ENCODE measurements around the gene CELSR2. TPM values are rescaled to one million over a fixed set of nuclear protein-coding genes. Genes with fewer than 3 reads are reported as not detected.

CELSR2 gene
- total and polyA plus RNA-seq, 2 of the 8 experiments (the other 6 are each of a cell fraction or from before 2014, with no cell fraction given) = 12.0 to 27.7 TPM

DNA sequence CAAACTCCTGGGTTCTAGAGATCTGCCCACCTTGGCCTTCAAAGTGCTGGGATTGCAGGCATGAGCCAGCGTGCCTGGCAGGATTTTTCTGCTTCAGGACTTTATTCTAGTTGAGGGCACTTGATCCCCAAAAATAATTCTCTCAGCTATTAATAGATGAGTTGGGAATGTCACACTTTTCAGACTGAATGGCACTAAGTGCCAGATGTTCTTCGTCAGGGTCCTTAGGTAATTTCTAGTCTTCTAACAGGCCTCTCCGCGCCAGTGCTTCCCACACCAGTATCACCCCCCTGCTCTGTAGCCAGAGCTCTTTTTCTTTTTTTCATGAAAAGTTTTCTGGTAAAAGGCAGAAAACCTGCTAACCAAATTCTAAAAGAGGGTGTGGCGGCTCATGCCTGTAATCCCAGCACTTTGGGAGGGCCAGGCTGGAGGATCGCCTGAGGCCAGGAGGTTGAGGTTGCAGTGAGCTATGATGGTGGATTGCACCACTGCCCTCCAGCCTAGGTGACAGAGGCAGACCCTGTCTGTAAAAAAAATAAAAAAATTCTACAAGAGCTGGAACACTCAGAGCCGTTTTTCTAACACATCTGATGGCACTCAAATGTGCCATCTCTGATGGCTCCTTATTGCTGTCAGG, 41.8 kb upstream of the CELSR2 start:
- no peak overlapping the region for H3K4me3 ChIP-seq (ENCODE audit: extremely low read depth in 1 of 4, insufficient read depth in 2 of 4, low read depth in 3 of 4, low read length in 4 of 4)
- H2BK15ac ChIP-seq (ENCODE audit: low read length) = peak overlapping the region; percentile 81; the same call in 1 of the 2 replicates
- POLR2A ChIA-PET (ENCODE audit: partially characterized antibody) = interaction anchor here (1.4 kb wide), 1 partner anchor 10 kb away, joined by 4 read pairs; no protein-coding TSS in a partner anchor
- H3K9ac ChIP-seq (replicated peaks in 1 of 4; ENCODE audit: extremely low read depth in 1 of 4, low read depth in 3 of 4, low read length in 3 of 4) = no peak overlapping the region
- H3K79me2 ChIP-seq (ENCODE audit: control insufficient read depth in 1 of 2, insufficient read depth in 2 of 2, low read length in 2 of 2) = no peaks in the 10 kb centered on the region
- no peak overlapping the region for H2BK120ac ChIP-seq (replicated peaks; ENCODE audit: low read depth, low read length)
- no peak overlapping the region for H3K4me2 ChIP-seq (ENCODE audit: insufficient read depth in 1 of 2, low read depth in 2 of 2, low read length in 2 of 2)
- H2BK20ac ChIP-seq (ENCODE audit: low read length) = no peak overlapping the region
- no peak for TF ChIP-seq SP1 (IDR thresholded peaks at IDR 0.05; ENCODE audit: low read depth, low read length)
- no peak for TF ChIP-seq RAD21 (IDR thresholded peaks at IDR 0.05 in 1 of 2, conservative IDR thresholded peaks at IDR 0.05 in 1 of 2; ENCODE audit: low read depth in 2 of 2, low read length in 2 of 2)
- no peak for TF ChIP-seq SAP30 (IDR thresholded peaks at IDR 0.05; ENCODE audit: insufficient read depth, insufficient replicate concordance, low read length)
- no peaks in the 10 kb centered on the region for H3K36me3 ChIP-seq (ENCODE audit: control insufficient read depth in 2 of 4, insufficient read depth in 4 of 4, low read length in 3 of 4)
- H4K20me1 ChIP-seq (replicated peaks in 1 of 2; ENCODE audit: control insufficient read depth in 1 of 2, insufficient read depth in 2 of 2, low read length in 2 of 2) = no peaks in the 10 kb centered on the region
- H2BK12ac ChIP-seq (ENCODE audit: low read depth, low read length) = no peak overlapping the region
- H4K91ac ChIP-seq (replicated peaks; ENCODE audit: insufficient read length, low read length) = no peak overlapping the region
- 91% methylated on average over 5 of the region's 7 CpGs; no CpG with 5 or more reads in 1 of the 2 experiments for WGBS, 2 experiments (ENCODE audit: extremely low coverage in 1 of 2, insufficient coverage in 1 of 2, insufficient read length in 1 of 2, insufficient replicate concordance in 2 of 2, low coverage in 1 of 2, low lambda C conversion rate in 2 of 2, missing lambda C conversion rate in 1 of 2)
- H3K23ac ChIP-seq (ENCODE audit: insufficient read length) = no peak overlapping the region
- no peak overlapping the region for H3K56ac ChIP-seq (replicated peaks; ENCODE audit: insufficient read length, low read depth, low read length)
- no peak overlapping the region for H4K8ac ChIP-seq (ENCODE audit: extremely low read depth, insufficient read depth, low read length)
- H3K4ac ChIP-seq (replicated peaks; ENCODE audit: insufficient read length, low read depth, low read length) = no peak overlapping the region
- no peaks in the 10 kb centered on the region; a peak in 1 of 7 replicates for H3K27me3 ChIP-seq (replicated peaks in 1 of 4; ENCODE audit: control insufficient read depth in 3 of 4, extremely low read depth in 1 of 4, insufficient read depth in 3 of 4, low read length in 3 of 4)
- H3K18ac ChIP-seq (ENCODE audit: extremely low read depth, low read length) = no peak overlapping the region
- H3K79me1 ChIP-seq (ENCODE audit: low read depth, low read length) = no peaks in the 10 kb centered on the region
- CTCF ChIA-PET (ENCODE audit: partially characterized antibody) = interaction anchor here (1.0 to 32.0 kb wide), 8 partner anchors 9 to 191 kb away, joined by 3 to 651 read pairs (median 8); partner anchors contain the start of gene CELSR2
- no peaks in the 10 kb centered on the region; the same call in 1 of the 2 replicates for H3K23me2 ChIP-seq (ENCODE audit: low read depth, low read length)
- H3K27ac ChIP-seq (ENCODE audit: low read depth, low read length) = no peak overlapping the region
- FAIRE-seq (no peak), DNase-seq (ENCODE audit: low read depth in 1 of 2, low spot score in 2 of 2) (no peak)
- H4K5ac ChIP-seq (ENCODE audit: insufficient read length, low read depth, low read length) = no peak overlapping the region
- no peak overlapping the region for H2AK5ac ChIP-seq (ENCODE audit: low read depth, low read length)
- H3K14ac ChIP-seq (ENCODE audit: insufficient read length) = no peak overlapping the region
- no peak overlapping the region for H2BK5ac ChIP-seq (ENCODE audit: low read depth, low read length)
- H3K4me1 ChIP-seq (replicated peaks in 1 of 4; ENCODE audit: control insufficient read depth in 3 of 4, insufficient read depth in 4 of 4, low read length in 3 of 4) = no peaks in the 10 kb centered on the region
- no peaks in the 10 kb centered on the region for H3K9me3 ChIP-seq (ENCODE audit: insufficient read depth in 2 of 2, low read depth in 1 of 2, low read length in 1 of 2)
- no peak overlapping the region for H2AFZ ChIP-seq (ENCODE audit: low read length)

All from H1 (cell line).